Caki2 (cell line): ENCODE results near the gene B3GNT2. TPM values are rescaled to one million over a fixed set of nuclear protein-coding genes. Genes with fewer than 3 reads are reported as not detected.

Source experiments
- DNase-seq: peaks from one replicate; pipeline ENCODE4 v3.0.0-alpha.2; 2015; ENCODE audit warnings: low read depth
- in situ Hi-C: cut with HindIII; loops from 2 replicates; pipeline ENCODE4 v1.10.0; 2016; ENCODE audit warnings: low sequenced_read_pairs, low pct_unique_long_range_greater_than_20kb, mixed read lengths
- total RNA-seq: library from RNA; depleted of rRNA; stranded (reverse); fragments of >200 nt; shearing (Covaris generic); gene quantifications from 2 replicates; pipeline ENCODE4 v1.2.3, GENCODE V29; 2014; ENCODE audit warnings: low replicate concordance

Gene B3GNT2
- total RNA-seq, 1 experiment from 2014 or later = 11.5 TPM

- DNase-seq = no peak
- in situ Hi-C loops = no loop called here
Measured at GRCh38 chr2:62201307-62201706, 5.4 kb downstream of the B3GNT2 start.

GRCh38 chr2:62202019-62202722 lies 6.3 kb downstream of the B3GNT2 start:
- no peak for DNase-seq
- in situ Hi-C loops = no loop called here

DNA sequence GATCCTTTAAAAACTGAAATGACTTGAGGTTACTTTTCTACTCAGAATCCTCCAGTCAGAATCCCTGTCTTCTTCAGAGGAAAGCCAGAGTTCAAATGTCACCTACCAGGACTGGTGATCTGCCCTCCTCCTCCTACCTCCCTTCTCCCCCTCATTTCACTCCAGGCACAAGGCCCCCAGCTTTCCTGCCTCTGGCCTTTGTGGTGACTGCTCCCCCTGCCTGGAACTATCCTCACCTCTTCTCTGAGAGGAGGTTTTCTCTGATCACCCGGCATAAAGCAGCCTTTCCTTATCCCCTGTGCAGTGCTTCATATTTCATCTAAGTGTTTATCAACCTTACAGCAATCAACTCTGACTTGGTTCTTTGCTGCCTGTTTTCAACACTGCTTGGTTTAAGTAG lies 6.8 kb downstream of the B3GNT2 start:
- no peak for DNase-seq
- in situ Hi-C loops = no loop called here

DNA sequence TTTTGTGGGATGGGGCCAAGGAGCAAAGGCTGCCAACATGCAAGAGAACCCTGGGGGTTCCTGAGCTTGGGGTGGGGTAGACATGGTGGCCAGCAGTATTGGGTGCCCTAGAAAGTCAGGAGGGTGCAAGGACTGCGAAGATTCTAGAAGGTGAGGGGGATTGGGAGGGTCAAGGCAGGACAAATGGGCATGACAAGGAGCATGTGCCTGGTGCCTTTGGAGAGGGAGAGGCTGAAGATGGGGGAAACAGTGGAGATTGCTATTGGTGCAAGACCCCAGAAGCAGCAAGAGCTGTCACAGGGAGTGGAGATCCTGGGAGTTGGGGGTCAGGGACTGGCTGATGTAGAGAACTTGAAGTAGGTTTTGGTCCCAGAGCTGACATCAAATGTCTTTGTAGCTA lies 7.5 kb downstream of the B3GNT2 start:
- in situ Hi-C loops = no loop called here
- DNase-seq = no peak

DNA sequence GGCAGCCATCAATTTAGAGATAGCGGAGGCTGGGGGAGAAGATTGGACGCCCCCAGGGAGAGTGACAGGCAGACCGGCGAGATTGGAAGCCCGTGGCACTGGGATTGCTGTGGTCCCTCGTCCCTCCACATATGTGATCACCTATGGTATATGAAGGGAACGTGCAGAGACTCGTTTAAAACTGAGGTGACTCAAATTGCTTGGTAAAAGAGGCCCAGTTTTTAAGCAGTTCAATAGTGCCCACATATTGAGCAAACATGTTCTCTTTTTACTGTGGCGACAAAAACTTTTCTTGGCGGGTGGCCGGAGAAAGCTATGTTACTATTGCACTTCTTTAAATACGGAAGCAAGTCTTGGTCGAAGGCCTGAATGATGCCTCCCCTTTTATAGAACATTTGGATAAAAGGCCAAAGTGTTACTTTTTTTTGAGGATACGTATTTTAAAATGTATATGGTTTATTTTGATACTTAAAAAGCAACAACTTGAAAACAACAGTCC lies 9.1 kb downstream of the B3GNT2 start:
- in situ Hi-C loops = no loop called here
- DNase-seq = no peak

- no peak for DNase-seq
- in situ Hi-C loops = no loop called here
Measured at GRCh38 chr2:62205554-62205953, 9.6 kb downstream of the B3GNT2 start.

- no peak for DNase-seq
- in situ Hi-C loops = no loop called here
Measured at GRCh38 chr2:62206024-62206423, 10.1 kb downstream of the B3GNT2 start.

GRCh38 chr2:62207491-62207890 lies 11.6 kb downstream of the B3GNT2 start:
- no peak for DNase-seq
- in situ Hi-C loops = no loop called here

GRCh38 chr2:62208074-62208757 lies 12.3 kb downstream of the B3GNT2 start:
- no peak for DNase-seq
- in situ Hi-C loops = no loop called here

DNA sequence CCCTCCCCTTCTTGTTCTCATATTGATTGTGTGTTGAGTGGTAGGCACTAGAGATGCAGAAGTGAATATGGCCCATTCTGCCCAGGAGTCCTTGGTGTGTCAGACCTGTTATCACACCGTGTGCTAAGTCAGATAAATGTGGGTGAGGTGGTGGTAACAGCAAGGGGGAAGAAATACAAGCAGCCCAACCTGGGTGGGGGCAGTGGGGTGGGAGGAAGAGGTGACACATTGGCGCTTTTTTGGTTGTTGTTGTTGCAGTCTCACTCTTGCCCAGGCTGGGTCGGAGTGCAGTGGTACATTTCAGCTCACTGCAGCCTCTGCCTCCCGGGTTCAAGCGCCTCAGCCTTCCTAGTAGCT lies 12.8 kb downstream of the B3GNT2 start:
- in situ Hi-C loops = no loop called here
- DNase-seq = no peak

DNA sequence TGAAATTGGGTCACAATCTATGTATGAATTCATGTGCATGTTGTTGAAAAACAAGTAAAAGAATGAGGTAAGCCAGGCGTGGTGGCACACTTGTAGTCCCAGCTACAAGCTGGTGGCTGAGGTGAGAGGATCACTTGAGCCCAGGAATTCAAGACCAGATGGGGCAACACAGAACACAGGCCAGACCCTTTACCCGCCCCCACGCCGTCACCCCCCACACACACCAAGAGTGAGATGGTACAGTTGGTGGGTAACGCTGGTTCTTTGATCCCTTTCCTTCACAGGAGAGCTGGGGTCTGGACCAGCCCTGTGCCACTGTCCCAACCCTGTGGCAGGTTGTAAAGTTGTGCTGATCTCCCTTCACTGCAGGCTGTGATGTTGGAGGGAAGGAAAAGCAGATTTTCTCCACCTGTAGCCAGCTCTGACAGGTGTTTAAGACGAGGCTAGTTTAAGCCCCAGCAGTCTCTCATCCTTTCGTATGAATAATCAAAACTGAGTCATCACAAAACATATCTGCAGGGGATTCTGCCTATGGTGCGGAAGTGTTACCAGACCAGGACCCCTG lies 13.6 kb downstream of the B3GNT2 start:
- no peak for DNase-seq
- in situ Hi-C loops = no loop called here

GRCh38 chr2:62215306-62216064 lies 19.6 kb downstream of the B3GNT2 start:
- DNase-seq = no peak
- in situ Hi-C loops = no loop called here

GRCh38 chr2:62216113-62216512 lies 20.2 kb downstream of the B3GNT2 start:
- no peak for DNase-seq
- in situ Hi-C loops = no loop called here

DNA sequence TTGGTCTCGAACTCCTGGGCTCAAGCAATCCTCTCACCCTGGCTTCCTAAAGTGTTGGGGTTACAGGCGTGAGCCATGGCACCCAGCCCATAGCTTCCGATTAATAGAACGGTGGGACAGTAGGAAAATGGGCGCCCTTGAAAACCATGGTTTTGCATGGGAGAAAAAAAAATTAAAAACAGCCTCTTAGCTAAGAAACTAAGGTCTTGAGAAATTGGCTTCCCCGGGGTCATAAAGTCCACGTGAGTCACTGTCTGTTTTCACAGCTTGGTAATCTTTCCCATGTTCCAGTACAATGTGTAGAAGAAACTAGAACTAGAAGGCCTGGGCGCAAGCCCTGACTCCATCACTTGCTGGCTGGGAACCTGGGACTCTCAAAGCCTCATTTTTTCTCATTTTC lies 20.7 kb downstream of the B3GNT2 start:
- in situ Hi-C loops = no loop called here
- DNase-seq = no peak

GRCh38 chr2:62217421-62217820 lies 21.5 kb downstream of the B3GNT2 start:
- no peak for DNase-seq
- in situ Hi-C loops = no loop called here

GRCh38 chr2:62217970-62218369 lies 22.1 kb downstream of the B3GNT2 start:
- in situ Hi-C loops = no loop called here
- DNase-seq = no peak

- in situ Hi-C loops = no loop called here
- no peak for DNase-seq
Measured at GRCh38 chr2:62219407-62220159, 23.7 kb downstream of the B3GNT2 start.

DNA sequence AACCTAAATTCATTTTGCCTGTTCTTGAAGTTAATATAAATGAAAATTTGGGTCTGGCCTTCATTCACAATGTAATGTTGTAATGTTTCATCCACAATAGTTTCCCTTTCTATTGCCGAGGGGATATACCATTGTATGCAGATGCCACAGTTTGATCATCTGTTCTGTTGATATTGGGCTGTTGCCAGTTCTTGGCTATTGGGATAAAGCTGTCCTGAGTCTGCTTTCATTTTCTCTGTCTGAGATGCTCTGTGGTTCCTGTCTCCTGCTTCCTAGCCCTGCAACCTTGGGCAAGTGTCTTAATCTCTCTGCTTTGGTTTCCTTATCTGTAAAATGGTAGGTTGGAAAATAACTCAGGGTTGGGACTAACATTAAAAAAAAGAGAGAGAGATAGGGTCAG lies 25.2 kb downstream of the B3GNT2 start:
- DNase-seq = no peak
- in situ Hi-C loops = no loop called here
